Gastrocnemius medialis (tissue), 4 donors: Measurements from ENCODE around the gene GNG4. TPM values are rescaled to one million over a fixed set of nuclear protein-coding genes. Genes with fewer than 3 reads are reported as not detected.
"Not testable (repeated sequence)": the region's sequence is repeated elsewhere in the genome, so short reads cannot be mapped to it uniquely, and the experiment has no call there.

Experiments used
- ATAC-seq, 2 donors: fragments of 150-250 bp; one replicate each; pipeline ENCODE4 v1.9.1; 2016
- DNase-seq, 2 donors: peaks; one replicate each; pipeline ENCODE4 v3.0.0-alpha.2; 2019
- H3K27ac ChIP-seq, 4 donors: fragments of 200-600 bp; sonication (generic); 1 replicate in 1 of 4; 2 replicates in 3 of 4; pipeline ENCODE4 v1.5.1; 2016 to 2018; ENCODE audit warnings: mild to moderate bottlenecking in 2 of 4, moderate library complexity in 1 of 4
- H3K27me3 ChIP-seq, 3 donors: fragments of 200-600 bp; sonication (generic) in 2 of 3; 1 replicate in 1 of 3; 2 replicates in 2 of 3; pipeline versions ENCODE4 v1.5.1 to v1.6.0; 2016 to 2019; ENCODE audit warnings: mild to moderate bottlenecking in 1 of 3, moderate library complexity in 1 of 3
- H3K36me3 ChIP-seq, 2 donors: fragments of 200-600 bp; sonication (generic) in 1 of 2; one replicate each; pipeline ENCODE4 v1.5.1; 2017 to 2018
- H3K4me1 ChIP-seq, 2 donors: fragments of 200-600 bp; sonication (generic) in 1 of 2; one replicate each; pipeline ENCODE4 v1.5.1; 2016 to 2017; ENCODE audit warnings: mild to moderate bottlenecking in 2 of 2
- H3K4me3 ChIP-seq, 4 donors: fragments of 200-600 bp; sonication (generic) in 3 of 4; 1 replicate in 1 of 4; 2 replicates in 3 of 4; pipeline ENCODE4 v1.5.1; 2016 to 2019; ENCODE audit warnings: mild to moderate bottlenecking in 2 of 4
- H3K9me3 ChIP-seq, 3 donors: fragments of 200-600 bp; sonication (generic) in 2 of 3; 1 replicate in 1 of 3; 2 replicates in 2 of 3; pipeline ENCODE4 v1.5.1; 2016 to 2019
- POLR2A ChIP-seq, 2 donors: fragments of 450-650 bp; IDR thresholded peaks; one replicate each; pipeline ENCODE4 v1.6.1; 2017; ENCODE audit warnings: antibody characterized with exemption in 2 of 2, mild to moderate bottlenecking in 2 of 2, moderate library complexity in 2 of 2
- in situ Hi-C, 4 donors: fragments of 200-750 bp; cut with MboI; loops; one replicate each; pipeline versions ENCODE4 v1.15.0 to v1.8.0; 2017; ENCODE audit warnings: low sequenced_read_pairs in 4 of 4
- intact Hi-C: fragments of 100-400 bp; cut with DNase I; formaldehyde crosslinking; loops from one replicate; pipeline ENCODE4 v1.15.1; 2023; ENCODE audit warnings: low total_unique reads
- total RNA-seq, 4 donors: library from RNA; depleted of rRNA; stranded (reverse); fragments of >200 nt; gene quantifications; one replicate each; pipeline versions ENCODE4 v1.1.0 to v1.2.3, GENCODE V29; 2016
- TF ChIP-seq, protein P1 (sequence below), 5 experiments: fragments of 450-650 bp in 3 of 5; fragments of 200-600 bp in 2 of 5; sonication (generic) in 2 of 5; IDR thresholded peaks in 4 of 5; conservative IDR thresholded peaks in 1 of 5; 1 replicate in 4 of 5; 2 replicates in 1 of 5; pipeline ENCODE4 v1.5.1; 2016 to 2019; ENCODE audit warnings: antibody characterized with exemption in 5 of 5, mild to moderate bottlenecking in 3 of 5, moderate library complexity in 3 of 5

Gene GNG4
- total RNA-seq, 4 donors from 2014 or later = not detected

DNA sequence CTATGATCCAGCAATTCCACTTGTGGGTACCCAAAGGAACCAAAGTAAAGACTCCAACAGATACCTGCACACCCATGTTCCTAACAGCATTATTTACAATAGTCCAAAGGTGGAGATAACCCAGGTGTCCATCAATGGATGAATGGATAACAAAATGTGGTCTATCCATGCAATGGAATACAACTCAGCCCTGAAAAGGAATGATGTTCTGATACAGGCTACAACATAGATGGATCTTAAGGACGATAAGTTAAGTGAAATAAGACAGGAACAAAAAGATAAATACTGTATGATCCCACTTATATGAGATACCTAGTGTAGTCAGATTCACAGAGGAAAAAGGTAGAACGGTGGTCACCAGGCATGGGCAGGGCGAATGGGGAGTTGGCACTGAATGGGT is 69.7 kb downstream of the GNG4 start:
- Histone ChIP-seq H3K4me1 (no peaks in the 10 kb centered on the region), H3K27ac (no peak overlapping the region), H3K27me3 (peaks cover 0 to 3% (median 0%) of the 10 kb centered on the region in 3 donors), H3K4me3 (no peak overlapping the region), H3K36me3 (no peaks in the 10 kb centered on the region), H3K9me3 (no peaks in the 10 kb centered on the region)
- in situ Hi-C loops (no loop called here), intact Hi-C loops (no loop called here)
- DNase-seq = no peak
- no peak for TF ChIP-seq POLR2A (IDR thresholded peaks at IDR 0.05)
- TF ChIP-seq, protein P1, sequence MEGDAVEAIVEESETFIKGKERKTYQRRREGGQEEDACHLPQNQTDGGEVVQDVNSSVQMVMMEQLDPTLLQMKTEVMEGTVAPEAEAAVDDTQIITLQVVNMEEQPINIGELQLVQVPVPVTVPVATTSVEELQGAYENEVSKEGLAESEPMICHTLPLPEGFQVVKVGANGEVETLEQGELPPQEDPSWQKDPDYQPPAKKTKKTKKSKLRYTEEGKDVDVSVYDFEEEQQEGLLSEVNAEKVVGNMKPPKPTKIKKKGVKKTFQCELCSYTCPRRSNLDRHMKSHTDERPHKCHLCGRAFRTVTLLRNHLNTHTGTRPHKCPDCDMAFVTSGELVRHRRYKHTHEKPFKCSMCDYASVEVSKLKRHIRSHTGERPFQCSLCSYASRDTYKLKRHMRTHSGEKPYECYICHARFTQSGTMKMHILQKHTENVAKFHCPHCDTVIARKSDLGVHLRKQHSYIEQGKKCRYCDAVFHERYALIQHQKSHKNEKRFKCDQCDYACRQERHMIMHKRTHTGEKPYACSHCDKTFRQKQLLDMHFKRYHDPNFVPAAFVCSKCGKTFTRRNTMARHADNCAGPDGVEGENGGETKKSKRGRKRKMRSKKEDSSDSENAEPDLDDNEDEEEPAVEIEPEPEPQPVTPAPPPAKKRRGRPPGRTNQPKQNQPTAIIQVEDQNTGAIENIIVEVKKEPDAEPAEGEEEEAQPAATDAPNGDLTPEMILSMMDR (IDR thresholded peaks at IDR 0.05 in 4 of 5, conservative IDR thresholded peaks at IDR 0.05 in 1 of 5) = no peak
- ATAC-seq = no peak

DNA sequence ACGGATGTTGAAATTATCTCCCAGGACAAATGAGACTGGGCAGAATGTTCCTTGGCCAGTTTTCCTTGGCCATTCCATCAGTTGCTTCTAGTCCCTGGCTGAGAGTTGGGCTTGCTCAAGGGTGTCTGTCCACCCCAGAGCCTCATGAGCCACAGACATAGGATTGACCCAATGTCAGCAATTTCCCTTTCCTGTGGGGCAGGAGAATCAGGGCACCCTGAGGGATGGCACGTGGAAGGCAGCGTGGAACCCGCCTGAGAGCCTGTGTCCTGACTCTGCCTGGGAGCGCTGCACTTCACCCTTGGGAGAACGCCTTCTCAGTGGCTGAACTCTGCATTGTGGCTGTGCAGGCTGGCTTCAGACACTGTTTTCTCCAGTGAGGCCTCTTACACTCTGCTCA is 74.0 kb downstream of the GNG4 start:
- no peaks in the 10 kb centered on the region for H3K9me3 ChIP-seq
- no peak overlapping the region for H3K4me3 ChIP-seq
- DNase-seq = no peak
- no peaks in the 10 kb centered on the region for H3K27me3 ChIP-seq
- TF ChIP-seq POLR2A (IDR thresholded peaks at IDR 0.05) = no peak
- TF ChIP-seq, protein P1 (IDR thresholded peaks at IDR 0.05 in 4 of 5, conservative IDR thresholded peaks at IDR 0.05 in 1 of 5) = no peak
- H3K27ac ChIP-seq = no peak overlapping the region
- intact Hi-C loops = no loop called here
- in situ Hi-C loops = no loop called here
- H3K4me1 ChIP-seq = no peaks in the 10 kb centered on the region
- no peak for ATAC-seq
- H3K36me3 ChIP-seq = no peaks in the 10 kb centered on the region

DNA sequence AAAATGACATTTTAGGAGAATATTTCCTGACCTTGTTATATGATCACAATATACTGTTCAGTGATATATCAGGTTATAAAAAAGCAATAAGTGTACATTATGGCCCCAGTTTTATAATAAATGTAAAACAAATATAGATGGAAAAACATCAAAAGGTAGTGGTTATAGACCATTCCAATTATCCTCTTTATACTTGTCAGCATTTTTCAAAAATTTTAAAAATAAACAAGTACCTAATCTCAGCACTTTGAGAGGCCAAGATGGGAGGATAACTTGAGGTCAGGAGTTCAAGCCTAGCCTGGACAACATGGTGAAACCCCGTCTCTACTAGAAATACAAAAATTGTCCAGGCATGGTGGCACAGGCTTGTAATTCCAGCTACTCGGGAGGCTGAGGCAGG is 75.7 kb downstream of the GNG4 start:
- intact Hi-C loops = no loop called here
- in situ Hi-C loops = no loop called here
- H3K27ac ChIP-seq = no peak overlapping the region
- no peak for DNase-seq
- H3K36me3 ChIP-seq = no peaks in the 10 kb centered on the region
- TF ChIP-seq, protein P1 (IDR thresholded peaks at IDR 0.05 in 4 of 5, conservative IDR thresholded peaks at IDR 0.05 in 1 of 5) = no peak
- no peak for TF ChIP-seq POLR2A (IDR thresholded peaks at IDR 0.05)
- no peak for ATAC-seq
- H3K9me3 ChIP-seq = no peaks in the 10 kb centered on the region
- H3K4me3 ChIP-seq = no peak overlapping the region
- no peaks in the 10 kb centered on the region for H3K27me3 ChIP-seq
- H3K4me1 ChIP-seq = no peaks in the 10 kb centered on the region

DNA sequence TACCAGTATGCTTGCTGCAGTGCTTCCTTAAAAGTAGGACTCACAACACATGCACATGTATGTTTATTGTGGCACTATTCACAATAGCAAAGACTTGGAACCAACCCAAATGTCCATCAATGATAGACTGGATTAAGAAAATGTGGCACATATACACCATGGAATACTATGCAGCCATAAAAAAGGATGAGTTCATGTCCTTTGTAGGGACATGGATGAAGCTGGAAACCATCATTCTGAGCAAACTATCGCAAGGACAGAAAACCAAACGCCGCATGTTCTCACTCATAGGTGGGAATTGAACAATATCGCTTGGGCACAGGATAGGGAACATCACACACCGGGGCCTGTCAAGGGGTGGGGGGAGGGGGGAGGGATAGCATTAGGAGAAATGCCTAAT is 76.6 kb downstream of the GNG4 start:
- H3K4me3 ChIP-seq, DNase-seq, H3K36me3 ChIP-seq, H3K27me3 ChIP-seq, H3K4me1 ChIP-seq, intact Hi-C loops, in situ Hi-C loops, H3K9me3 ChIP-seq, ATAC-seq, H3K27ac ChIP-seq: not testable (repeated sequence)

DNA sequence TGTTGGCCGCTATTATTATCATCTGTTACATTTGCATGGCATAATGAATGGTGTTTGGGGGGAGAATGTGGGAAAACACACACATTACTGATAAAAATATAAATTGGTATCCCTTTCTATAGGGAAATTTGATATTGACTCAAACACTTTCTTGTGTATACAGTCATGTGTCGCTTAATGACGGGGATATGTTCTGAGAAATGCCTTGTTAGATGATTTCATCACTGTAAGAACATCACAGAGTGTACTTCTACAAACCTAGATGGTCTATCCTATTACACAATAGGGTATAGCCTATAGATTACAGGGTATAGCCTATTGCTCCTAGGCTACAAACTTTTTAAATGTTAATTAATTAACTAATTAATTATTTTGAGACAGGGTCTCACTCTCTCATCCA is 78.1 kb downstream of the GNG4 start:
- Histone ChIP-seq H3K4me3 (no peak overlapping the region), H3K4me1 (no peaks in the 10 kb centered on the region), H3K27me3 (no peaks in the 10 kb centered on the region), H3K36me3 (no peaks in the 10 kb centered on the region), H3K27ac (no peak overlapping the region), H3K9me3 (no peaks in the 10 kb centered on the region)
- no peak for ATAC-seq
- no peak for DNase-seq
- in situ Hi-C loops = no loop called here
- TF ChIP-seq, protein P1 (IDR thresholded peaks at IDR 0.05 in 4 of 5, conservative IDR thresholded peaks at IDR 0.05 in 1 of 5) = no peak
- no peak for TF ChIP-seq POLR2A (IDR thresholded peaks at IDR 0.05)
- intact Hi-C loops = no loop called here
